CD4-positive, CD25-positive, alpha-beta regulatory T cell (primary cell): ENCODE data around the gene PCBP3. TPM values are rescaled to one million over a fixed set of nuclear protein-coding genes. Genes with fewer than 3 reads are reported as not detected.

Source experiments
- ATAC-seq, 2 donors: fragments of 150-1000 bp; cut with Tn5 transposase; one replicate each; pipeline ENCODE4 v1.10.0; 2021; ENCODE audit warnings: low read depth in 2 of 2, moderate number of reproducible peaks in 2 of 2, moderate library complexity in 1 of 2
- DNase-seq, 3 donors: peaks; one replicate each; pipeline versions ENCODE4 v3.0.0 to v3.0.0-alpha.2; 2012 to 2022; ENCODE audit warnings: mixed read lengths in 1 of 3
- H3K27ac ChIP-seq: one replicate; pipeline ENCODE4 v1.7.0; 2013; ENCODE audit warnings: mild to moderate bottlenecking, low read length; ENCODE audit not compliant: insufficient read depth, poor library complexity, severe bottlenecking
- H3K27me3 ChIP-seq: one replicate; pipeline ENCODE4 v1.7.0; 2013; ENCODE audit warnings: low read length; ENCODE audit not compliant: control insufficient read depth, insufficient read depth
- H3K36me3 ChIP-seq: one replicate; pipeline ENCODE4 v1.7.0; 2013; ENCODE audit warnings: mild to moderate bottlenecking, low read length, moderate library complexity; ENCODE audit not compliant: control insufficient read depth, insufficient read depth
- H3K4me1 ChIP-seq: 2 replicates; pipeline ENCODE4 v1.7.0; 2013; ENCODE audit warnings: mild to moderate bottlenecking, low read length; ENCODE audit not compliant: insufficient read depth, control insufficient read depth, poor library complexity, severe bottlenecking
- H3K4me3 ChIP-seq: one replicate; pipeline ENCODE4 v1.7.0; 2013; ENCODE audit warnings: low read depth, mild to moderate bottlenecking, low read length, moderate library complexity
- H3K9me3 ChIP-seq, 2 experiments: 1 replicate in 1 of 2; 2 replicates in 1 of 2; pipeline ENCODE4 v1.7.0; 2013; ENCODE audit warnings: low read length in 2 of 2, mild to moderate bottlenecking in 1 of 2, moderate library complexity in 1 of 2; ENCODE audit not compliant: control insufficient read depth in 2 of 2
- H3K27ac Mint-ChIP-seq, 3 donors: one replicate each; pipeline ENCODE4 v1.8.0; 2020 to 2022; ENCODE audit warnings: mild to moderate bottlenecking in 3 of 3, mixed read lengths in 3 of 3, moderate library complexity in 2 of 3
- H3K27me3 Mint-ChIP-seq: one replicate; pipeline ENCODE4 v1.8.0; 2022; ENCODE audit warnings: mild to moderate bottlenecking, mixed read lengths
- H3K36me3 Mint-ChIP-seq: one replicate; pipeline ENCODE4 v1.8.0; 2020; ENCODE audit warnings: mixed read lengths
- H3K4me1 Mint-ChIP-seq, 4 donors: one replicate each; pipeline ENCODE4 v1.8.0; 2020 to 2022; ENCODE audit warnings: mixed read lengths in 4 of 4, mild to moderate bottlenecking in 1 of 4
- H3K4me3 Mint-ChIP-seq, 4 donors: one replicate each; pipeline ENCODE4 v1.8.0; 2020 to 2022; ENCODE audit warnings: mild to moderate bottlenecking in 4 of 4, mixed read lengths in 4 of 4, moderate library complexity in 3 of 4
- H3K9me3 Mint-ChIP-seq, 7 donors: one replicate each; pipeline ENCODE4 v1.8.0; 2020 to 2022; ENCODE audit warnings: mixed read lengths in 7 of 7, mild to moderate bottlenecking in 3 of 7, moderate library complexity in 2 of 7
- polyA plus RNA-seq, 4 donors: library from polyadenylated mRNA; unstranded; fragments of 300-500 nt; fragmentation: Illumina TruSeq; gene quantifications; one replicate each; pipeline ENCODE4 v1.2.3, GENCODE V29; 2021
- total RNA-seq: library from RNA; stranded (reverse); gene quantifications from one replicate; pipeline ENCODE4 v1.2.3, GENCODE V29; 2022

The PCBP3 gene
- total and polyA plus RNA-seq, 5 donors from 2014 or later = 0.72 to 5.3 (median 2.3) TPM

GRCh38 chr21:45788198-45788597 is 144.7 kb downstream of the PCBP3 start:
- H3K27ac Mint-ChIP-seq = no peak overlapping the region

DNA sequence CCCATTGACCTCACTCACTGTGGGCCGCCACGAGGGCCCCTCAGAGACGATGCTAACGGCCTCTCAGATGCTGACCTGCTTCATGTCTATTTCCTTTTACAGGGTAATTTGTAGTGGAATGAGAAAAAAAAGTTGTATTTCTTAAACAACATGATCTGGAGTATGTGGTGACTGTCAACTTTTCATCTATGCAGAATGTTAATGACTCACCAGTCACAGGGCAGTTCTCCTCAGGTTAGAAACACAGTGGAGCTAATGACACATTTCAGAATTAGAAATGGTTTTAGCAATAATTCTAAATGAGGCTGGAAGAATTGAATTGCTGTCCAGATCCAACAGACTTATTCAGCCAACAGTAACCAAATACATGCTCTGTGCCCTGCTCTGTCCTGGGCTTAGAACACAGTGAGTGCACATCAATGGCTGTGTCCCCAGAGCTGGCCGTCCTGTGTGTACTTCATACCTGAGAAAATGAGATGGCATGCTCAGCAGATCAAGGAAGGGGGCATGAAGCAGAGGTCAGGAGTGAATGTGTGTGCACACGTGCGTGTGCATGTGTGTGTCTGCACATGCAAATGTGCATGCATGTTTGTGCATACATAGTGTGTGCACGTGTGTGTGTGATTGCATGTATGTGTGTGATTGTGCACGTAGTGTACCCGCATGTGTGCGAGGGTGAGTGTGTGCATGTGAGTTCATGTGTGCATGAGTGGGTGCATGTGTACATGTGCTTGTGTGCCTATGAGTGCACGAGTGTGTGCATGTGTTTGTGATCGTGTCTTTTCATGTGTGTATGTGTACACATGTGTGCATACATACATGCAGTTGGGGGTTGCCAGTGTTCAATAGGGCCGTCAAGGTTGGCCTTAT is 145.3 kb downstream of the PCBP3 start:
- Histone ChIP-seq H3K4me3 (no peak overlapping the region), H3K9me3 (no peaks in the 10 kb centered on the region), H3K36me3 (no peaks in the 10 kb centered on the region), H3K4me1 (no peaks in the 10 kb centered on the region), H3K27me3 (no peaks in the 10 kb centered on the region), H3K27ac (no peak overlapping the region)
- ATAC-seq (no peak), DNase-seq (no peak)
- Mint-ChIP-seq H3K27ac (no peak overlapping the region), H3K4me1 (peaks cover 0 to 4% (median 0%) of the 10 kb centered on the region in 4 donors), H3K9me3 (peaks cover 0 to 2% (median 0%) of the 10 kb centered on the region in 7 donors), H3K36me3 (no peaks in the 10 kb centered on the region), H3K4me3 (peak overlapping the region in 1 of 4 donors; percentile 1), H3K27me3 (no peaks in the 10 kb centered on the region)

More at GRCh38 chr21:45788198-45788597, 144.7 kb downstream of the PCBP3 start:
- H3K27me3 ChIP-seq = no peaks in the 10 kb centered on the region
- Mint-ChIP-seq H3K9me3 (peaks cover 0 to 2% (median 0%) of the 10 kb centered on the region in 7 donors), H3K36me3 (no peaks in the 10 kb centered on the region), H3K4me1 (peaks cover 0 to 4% (median 0%) of the 10 kb centered on the region in 4 donors), H3K4me3 (no peak overlapping the region), H3K27me3 (no peaks in the 10 kb centered on the region)
- no peaks in the 10 kb centered on the region for H3K36me3 ChIP-seq
- ATAC-seq = no peak
- DNase-seq = no peak
- no peak overlapping the region for H3K4me3 ChIP-seq
- H3K27ac ChIP-seq = no peak overlapping the region
- H3K4me1 ChIP-seq = no peaks in the 10 kb centered on the region
- no peaks in the 10 kb centered on the region for H3K9me3 ChIP-seq

DNA sequence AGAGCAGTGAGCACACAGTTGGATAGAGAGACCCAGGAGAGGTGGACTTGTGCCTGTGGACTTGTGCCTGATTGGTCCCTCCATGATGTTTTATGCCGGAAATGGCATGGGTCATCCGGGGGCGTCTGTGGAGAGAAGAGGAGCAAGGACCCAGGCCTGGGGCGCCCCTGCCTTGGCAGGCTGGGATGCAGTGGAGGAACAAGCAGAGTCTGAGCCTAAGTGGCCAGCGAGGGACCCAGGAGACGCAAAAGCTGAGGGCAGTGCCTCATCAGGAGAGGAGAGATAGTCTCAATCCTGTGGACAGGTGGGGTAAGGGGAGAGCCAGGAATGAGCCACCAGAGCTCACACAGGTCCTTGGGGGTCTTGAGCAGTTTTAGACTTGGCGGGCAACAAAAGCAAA is 146.9 kb downstream of the PCBP3 start:
- Mint-ChIP-seq H3K4me1 (peaks cover 0 to 4% (median 0%) of the 10 kb centered on the region in 4 donors), H3K36me3 (no peaks in the 10 kb centered on the region), H3K9me3 (peaks cover 0 to 2% (median 0%) of the 10 kb centered on the region in 7 donors), H3K4me3 (no peak overlapping the region), H3K27me3 (no peaks in the 10 kb centered on the region), H3K27ac (peak overlapping the region in 1 of 3 donors; percentile 70)
- DNase-seq (no peak), ATAC-seq (no peak)
- Histone ChIP-seq H3K36me3 (no peaks in the 10 kb centered on the region), H3K27ac (no peak overlapping the region), H3K9me3 (no peaks in the 10 kb centered on the region), H3K4me3 (no peak overlapping the region), H3K4me1 (no peaks in the 10 kb centered on the region), H3K27me3 (no peaks in the 10 kb centered on the region)

GRCh38 chr21:45791562-45792418 is 148.3 kb downstream of the PCBP3 start:
- Mint-ChIP-seq H3K27me3 (no peaks in the 10 kb centered on the region), H3K9me3 (peaks cover 0 to 2% (median 0%) of the 10 kb centered on the region in 7 donors), H3K4me1 (peaks cover 0 to 4% (median 0%) of the 10 kb centered on the region in 4 donors), H3K36me3 (no peaks in the 10 kb centered on the region), H3K4me3 (no peak overlapping the region), H3K27ac (no peak overlapping the region)
- H3K27ac ChIP-seq = no peak overlapping the region
- H3K4me3 ChIP-seq = no peak overlapping the region
- H3K27me3 ChIP-seq = no peaks in the 10 kb centered on the region
- no peaks in the 10 kb centered on the region for H3K36me3 ChIP-seq
- ATAC-seq (no peak), DNase-seq (no peak)
- H3K9me3 ChIP-seq = no peaks in the 10 kb centered on the region
- H3K4me1 ChIP-seq = no peaks in the 10 kb centered on the region

DNA sequence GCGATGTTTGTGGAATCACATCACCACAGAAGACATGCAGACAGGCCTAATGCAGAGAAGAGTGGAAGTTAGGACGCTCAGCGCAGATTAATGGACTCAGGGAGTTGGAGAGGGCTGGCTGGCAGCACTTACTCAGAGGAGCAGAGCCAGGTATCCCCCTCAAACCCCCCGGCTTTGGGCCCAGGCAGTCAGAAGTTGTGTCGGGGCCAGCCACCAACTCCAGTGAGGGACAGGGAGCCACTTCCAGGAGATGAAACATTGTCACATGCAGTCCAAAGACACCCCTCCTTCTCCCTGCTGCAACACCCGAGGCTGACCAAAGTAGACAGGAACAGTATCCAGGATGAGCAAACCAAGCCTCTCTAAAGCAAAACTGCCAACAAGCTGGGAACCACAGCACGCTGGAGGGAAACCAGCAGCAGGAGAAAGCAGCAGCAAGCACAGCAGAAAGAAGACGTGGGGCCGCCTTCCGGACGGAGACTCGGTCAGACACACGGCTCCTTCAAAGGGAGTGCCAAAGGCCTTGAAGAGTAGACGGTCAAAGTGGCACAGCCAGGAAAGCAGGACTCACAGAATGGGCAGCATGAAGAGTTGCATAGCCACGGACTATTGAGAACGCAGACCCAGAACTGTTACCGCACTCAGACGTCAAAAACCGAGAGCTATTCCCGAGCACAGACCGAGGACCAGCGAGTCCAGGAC is 149.3 kb downstream of the PCBP3 start:
- Mint-ChIP-seq H3K9me3 (peaks cover 0 to 2% (median 0%) of the 10 kb centered on the region in 7 donors), H3K4me1 (peaks cover 0 to 4% (median 0%) of the 10 kb centered on the region in 4 donors), H3K27ac (no peak overlapping the region), H3K36me3 (no peaks in the 10 kb centered on the region), H3K4me3 (no peak overlapping the region), H3K27me3 (no peaks in the 10 kb centered on the region)
- ATAC-seq (no peak), DNase-seq (no peak)
- H3K27ac ChIP-seq = no peak overlapping the region
- H3K27me3 ChIP-seq = no peaks in the 10 kb centered on the region
- no peak overlapping the region for H3K4me3 ChIP-seq
- H3K36me3 ChIP-seq = no peaks in the 10 kb centered on the region
- no peaks in the 10 kb centered on the region for H3K9me3 ChIP-seq
- H3K4me1 ChIP-seq = no peaks in the 10 kb centered on the region

GRCh38 chr21:45794027-45794426 is 150.5 kb downstream of the PCBP3 start:
- no peaks in the 10 kb centered on the region for H3K36me3 ChIP-seq
- H3K27me3 Mint-ChIP-seq = no peaks in the 10 kb centered on the region
- no peaks in the 10 kb centered on the region for H3K27me3 ChIP-seq
- no peak overlapping the region for H3K4me3 ChIP-seq
- H3K4me1 Mint-ChIP-seq = peaks cover 0 to 4% (median 0%) of the 10 kb centered on the region in 4 donors
- H3K27ac Mint-ChIP-seq = no peak overlapping the region
- no peaks in the 10 kb centered on the region for H3K4me1 ChIP-seq
- ATAC-seq (no peak), DNase-seq (no peak)
- H3K9me3 ChIP-seq = no peaks in the 10 kb centered on the region
- H3K36me3 Mint-ChIP-seq = no peaks in the 10 kb centered on the region
- H3K4me3 Mint-ChIP-seq = no peak overlapping the region
- H3K27ac ChIP-seq = no peak overlapping the region
- H3K9me3 Mint-ChIP-seq = peaks cover 0 to 2% (median 0%) of the 10 kb centered on the region in 7 donors

GRCh38 chr21:45796003-45796402 is 152.5 kb downstream of the PCBP3 start:
- Histone ChIP-seq H3K9me3 (no peaks in the 10 kb centered on the region), H3K4me1 (no peaks in the 10 kb centered on the region), H3K4me3 (no peak overlapping the region), H3K27ac (no peak overlapping the region), H3K27me3 (no peaks in the 10 kb centered on the region), H3K36me3 (no peaks in the 10 kb centered on the region)
- Mint-ChIP-seq H3K4me1 (no peaks in the 10 kb centered on the region), H3K27ac (no peak overlapping the region), H3K36me3 (no peaks in the 10 kb centered on the region), H3K4me3 (no peak overlapping the region), H3K27me3 (no peaks in the 10 kb centered on the region), H3K9me3 (no peaks in the 10 kb centered on the region)
- ATAC-seq (no peak), DNase-seq (no peak)
